Lower leg skin (tissue), 4 donors: ENCODE data around the gene IFI44. TPM values are rescaled to one million over a fixed set of nuclear protein-coding genes. Genes with fewer than 3 reads are reported as not detected.

Source experiments
- DNase-seq, 2 donors: peaks; one replicate each; pipeline ENCODE4 v3.0.0-alpha.2; 2019; ENCODE audit warnings: low spot score in 2 of 2
- H3K4me3 ChIP-seq: fragments of 200-600 bp; sonication (generic); 2 replicates; pipeline ENCODE4 v1.5.1; 2017; ENCODE audit warnings: mild to moderate bottlenecking, low read depth; ENCODE audit not compliant: poor library complexity, severe bottlenecking
- CTCF ChIP-seq, 3 donors: fragments of 450-650 bp; IDR thresholded peaks; one replicate each; pipeline ENCODE4 v1.5.1; 2016; ENCODE audit warnings: antibody characterized with exemption in 3 of 3, mild to moderate bottlenecking in 3 of 3, moderate library complexity in 2 of 3
- POLR2A ChIP-seq, 2 donors: fragments of 450-650 bp; IDR thresholded peaks; one replicate each; pipeline ENCODE4 v1.6.1; 2016 to 2017; ENCODE audit warnings: antibody characterized with exemption in 2 of 2, mild to moderate bottlenecking in 1 of 2, moderate library complexity in 1 of 2
- WGBS, 2 donors: methylation state at CpG; one replicate each; pipeline ENCODE4 v1.1.5; 2018; 5-methylcytosine and 5-hydroxymethylcytosine counted together
- intact Hi-C: fragments of 100-400 bp; cut with DNase I; formaldehyde crosslinking; loops from one replicate; pipeline ENCODE4 v1.15.0; 2023; ENCODE audit warnings: low total_unique reads
- total RNA-seq, 4 donors: library from RNA; depleted of rRNA; stranded (reverse); fragments of >200 nt; gene quantifications; one replicate each; pipeline ENCODE4 v1.1.0, GENCODE V29; 2016

IFI44 gene
- total RNA-seq, 4 donors from 2014 or later: 4.4 to 13.1 (median 5.2) TPM

- no peak for TF ChIP-seq CTCF (IDR thresholded peaks at IDR 0.05)
- no peak for TF ChIP-seq POLR2A (IDR thresholded peaks at IDR 0.05)
- H3K4me3 ChIP-seq: no peak within 1 kb of the TSS
- intact Hi-C loops: no loop called here
- 7% methylated on average over 9 of the region's 9 CpGs for WGBS, 2 donors
- DNase-seq: peak; percentile 23 to 82
Observed at GRCh38 chr1:78619803-78620579, 29.6 kb upstream of the IFI44 start, which contains the start of gene IFI44L. Gene IFI44L (plus strand): TSS chr1:78620448. CDS start chr1:78627916, 7,468 bp downstream.

GRCh38 chr1:78620666-78621065 is 29.0 kb upstream of the IFI44 start:
- WGBS, 2 donors: 16 to 17% methylated on average over 1 of the region's 1 CpG
- no peak for DNase-seq
- TF ChIP-seq CTCF (IDR thresholded peaks at IDR 0.05) (no peak), POLR2A (IDR thresholded peaks at IDR 0.05) (no peak)
- no peak overlapping the region for H3K4me3 ChIP-seq
- intact Hi-C loops: no loop called here

GRCh38 chr1:78622548-78622947 is 27.1 kb upstream of the IFI44 start:
- H3K4me3 ChIP-seq: no peak overlapping the region
- intact Hi-C loops: no loop called here
- DNase-seq: no peak
- TF ChIP-seq CTCF (IDR thresholded peaks at IDR 0.05) (no peak), POLR2A (IDR thresholded peaks at IDR 0.05) (no peak)
- WGBS, 2 donors: 80 to 89% methylated on average over 4 of the region's 4 CpGs

GRCh38 chr1:78624035-78624434 is 25.6 kb upstream of the IFI44 start:
- no peak overlapping the region for H3K4me3 ChIP-seq
- no peak for DNase-seq
- intact Hi-C loops: no loop called here
- WGBS, 2 donors: 91 to 96% methylated on average over 7 of the region's 7 CpGs
- TF ChIP-seq CTCF (IDR thresholded peaks at IDR 0.05) (no peak), POLR2A (IDR thresholded peaks at IDR 0.05) (no peak)

- no peak for DNase-seq
- no peak overlapping the region for H3K4me3 ChIP-seq
- 74 to 78% methylated on average over 1 of the region's 1 CpG for whole genome bisulfite sequencing, 2 donors
- TF ChIP-seq POLR2A (IDR thresholded peaks at IDR 0.05): no peak
- no peak for TF ChIP-seq CTCF (IDR thresholded peaks at IDR 0.05)
- intact Hi-C loops: no loop called here
Observed at GRCh38 chr1:78627321-78627720, 22.3 kb upstream of the IFI44 start.

- intact Hi-C loops: no loop called here
- no peak overlapping the region for H3K4me3 ChIP-seq
- no peak for DNase-seq
- WGBS, 2 donors: 93 to 98% methylated on average over 2 of the region's 2 CpGs
- no peak for TF ChIP-seq POLR2A (IDR thresholded peaks at IDR 0.05)
- no peak for TF ChIP-seq CTCF (IDR thresholded peaks at IDR 0.05)
Observed at GRCh38 chr1:78630600-78630999, 19.0 kb upstream of the IFI44 start.
